Measurements from ENCODE around the gene CFAP70.

DNA sequence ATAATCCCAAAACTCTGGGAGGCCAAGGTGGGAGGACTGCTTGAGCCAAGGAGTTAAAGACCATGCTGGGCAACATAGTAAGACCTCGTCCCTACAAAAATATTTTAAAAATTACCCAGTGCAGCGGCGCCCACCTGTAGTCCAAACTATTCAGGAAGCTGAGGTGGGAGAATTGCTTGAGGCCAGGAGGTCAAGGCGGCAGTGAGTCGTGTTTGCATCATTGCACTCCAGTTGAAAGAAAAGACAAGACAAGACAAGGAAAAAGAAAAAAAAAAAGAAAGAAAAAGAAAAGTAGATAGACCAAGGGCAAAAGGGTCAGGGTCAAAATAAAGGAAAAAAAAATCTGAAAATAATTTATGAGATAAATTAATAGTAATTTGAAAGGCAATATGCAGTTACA, 49.4 kb upstream of the CFAP70 start:
- TF ChIP-seq, protein P1, sequence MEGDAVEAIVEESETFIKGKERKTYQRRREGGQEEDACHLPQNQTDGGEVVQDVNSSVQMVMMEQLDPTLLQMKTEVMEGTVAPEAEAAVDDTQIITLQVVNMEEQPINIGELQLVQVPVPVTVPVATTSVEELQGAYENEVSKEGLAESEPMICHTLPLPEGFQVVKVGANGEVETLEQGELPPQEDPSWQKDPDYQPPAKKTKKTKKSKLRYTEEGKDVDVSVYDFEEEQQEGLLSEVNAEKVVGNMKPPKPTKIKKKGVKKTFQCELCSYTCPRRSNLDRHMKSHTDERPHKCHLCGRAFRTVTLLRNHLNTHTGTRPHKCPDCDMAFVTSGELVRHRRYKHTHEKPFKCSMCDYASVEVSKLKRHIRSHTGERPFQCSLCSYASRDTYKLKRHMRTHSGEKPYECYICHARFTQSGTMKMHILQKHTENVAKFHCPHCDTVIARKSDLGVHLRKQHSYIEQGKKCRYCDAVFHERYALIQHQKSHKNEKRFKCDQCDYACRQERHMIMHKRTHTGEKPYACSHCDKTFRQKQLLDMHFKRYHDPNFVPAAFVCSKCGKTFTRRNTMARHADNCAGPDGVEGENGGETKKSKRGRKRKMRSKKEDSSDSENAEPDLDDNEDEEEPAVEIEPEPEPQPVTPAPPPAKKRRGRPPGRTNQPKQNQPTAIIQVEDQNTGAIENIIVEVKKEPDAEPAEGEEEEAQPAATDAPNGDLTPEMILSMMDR (IDR thresholded peaks at IDR 0.05) = no peak
- TF ChIP-seq EP300 (IDR thresholded peaks at IDR 0.05) = no peak
- TF ChIP-seq POLR2A (IDR thresholded peaks at IDR 0.05) = no peak
